Cerebellar cortex (tissue), 1 donor: ENCODE measurements around the gene TTBK1.
A peak's percentile ranks its signal among the peaks of the same experiment; 100 is the strongest.
"Not testable (repeated sequence)": the region's sequence is repeated elsewhere in the genome, so short reads cannot be mapped to it uniquely, and the experiment has no call there.

Source experiments
- DNase-seq: peaks from one replicate; pipeline ENCODE4 v3.0.0-alpha.2; 2015; ENCODE audit warnings: low spot score

TTBK1 gene

DNA sequence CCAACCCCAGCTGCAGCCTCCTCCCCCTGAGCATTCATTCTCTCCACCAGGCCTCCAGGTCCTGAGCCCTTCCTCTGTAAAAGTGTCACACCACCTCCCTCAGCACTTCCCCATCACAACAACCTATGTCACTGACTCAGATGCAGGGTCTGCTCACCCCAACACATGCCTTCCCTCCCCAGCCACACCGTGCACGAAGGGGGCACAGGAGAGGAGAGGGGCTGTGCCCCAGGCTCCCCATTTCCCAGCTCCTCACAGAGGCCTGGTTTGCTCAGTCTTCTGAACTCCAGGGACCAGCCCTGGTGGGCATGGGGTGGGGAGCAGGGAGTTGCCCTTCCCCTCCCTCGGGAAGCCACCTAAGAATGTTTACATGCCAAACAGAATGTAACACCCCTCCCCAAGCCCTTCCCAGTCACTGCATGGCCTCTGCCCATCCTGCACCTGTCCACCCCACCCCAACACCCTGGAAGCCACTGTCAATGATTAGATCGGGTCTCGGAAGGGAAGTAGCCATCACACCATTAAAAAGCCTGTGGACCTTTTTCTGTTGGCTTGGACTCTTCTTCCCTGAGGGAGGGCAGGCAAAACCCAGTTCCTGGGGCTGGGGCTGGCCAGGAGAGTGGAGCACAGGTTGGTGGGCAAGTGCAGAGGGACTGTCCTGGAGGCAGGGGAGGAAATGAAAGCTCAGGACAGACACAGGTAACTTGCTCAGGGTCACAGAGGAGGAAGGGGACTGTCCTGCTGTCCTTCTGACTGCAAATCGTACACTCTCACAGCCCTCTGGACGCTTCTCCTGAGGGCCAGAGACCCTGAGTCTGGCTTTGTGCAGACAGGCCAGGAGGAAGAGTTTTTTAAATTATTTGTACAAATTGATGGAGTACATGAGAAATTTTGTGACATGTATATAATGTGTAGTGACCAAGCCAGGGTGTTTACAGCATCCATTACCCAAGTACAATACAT, 44.7 kb downstream of the TTBK1 start:
- no peak for DNase-seq

DNA sequence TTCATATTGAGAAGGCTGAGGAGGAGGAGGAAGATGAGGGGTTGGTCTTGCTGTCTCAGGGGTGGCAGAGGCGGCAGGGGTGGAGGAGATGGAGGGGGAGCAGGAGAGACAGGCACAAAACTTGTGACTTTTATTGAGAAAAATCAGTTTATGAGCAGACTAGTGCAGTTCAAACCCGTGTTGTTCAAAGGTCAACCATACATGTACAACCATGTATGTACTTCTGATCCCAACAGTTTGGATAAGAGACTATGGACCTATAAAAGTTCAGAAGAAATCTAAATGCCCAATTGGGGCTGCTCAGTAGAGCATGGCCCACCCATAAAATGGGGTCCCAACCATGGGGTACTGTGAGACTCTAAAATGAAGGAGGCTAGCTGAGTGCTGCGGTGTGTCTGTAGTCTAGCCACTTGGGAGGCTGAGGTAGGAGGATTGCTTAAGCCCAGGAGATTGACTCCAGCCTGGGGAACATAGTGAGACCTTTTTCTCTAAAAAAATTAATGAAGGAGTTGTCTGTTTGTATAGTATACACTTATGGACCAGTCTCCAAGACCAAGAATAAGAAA, 47.1 kb downstream of the TTBK1 start:
- no peak for DNase-seq

DNA sequence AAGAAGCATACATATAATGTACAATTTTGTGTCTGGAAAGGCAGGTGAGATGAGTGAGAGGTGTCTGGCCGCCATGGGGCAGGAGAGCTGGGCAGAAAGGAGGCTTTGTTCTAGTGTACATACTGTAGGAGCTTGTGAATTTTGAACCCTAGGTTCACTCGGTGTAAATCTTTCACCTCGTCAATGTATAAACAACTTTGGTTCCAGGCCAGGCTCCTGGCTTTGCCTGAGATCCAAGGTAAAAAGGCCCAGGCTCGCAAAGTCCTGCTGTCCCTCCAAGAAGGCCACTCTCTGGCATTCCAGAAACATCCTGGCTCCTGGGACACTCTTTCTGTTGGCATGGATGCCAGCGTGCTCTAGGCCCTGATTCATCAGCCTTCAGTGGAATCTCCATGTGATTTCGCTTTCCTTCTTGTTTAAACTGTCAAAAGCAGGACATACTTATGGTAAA, 47.6 kb downstream of the TTBK1 start:
- DNase-seq = no peak

DNA sequence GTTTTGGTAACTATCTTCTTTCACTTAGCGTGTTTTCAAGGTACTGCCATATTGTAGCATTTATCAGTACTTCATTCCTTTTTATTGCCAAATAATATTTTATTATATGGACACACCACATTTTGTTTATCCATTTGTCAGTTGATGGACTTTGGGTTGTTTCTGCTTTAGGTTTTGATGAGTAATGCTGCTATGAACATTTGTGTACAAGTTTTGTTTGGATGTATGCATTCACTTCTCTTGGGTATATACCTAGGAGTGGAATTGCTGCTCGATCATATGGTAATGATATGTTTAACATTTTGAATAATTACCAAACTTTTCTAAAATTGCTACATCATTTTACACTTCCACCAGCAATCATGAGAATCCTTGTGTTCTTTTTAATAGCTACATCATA, 48.4 kb downstream of the TTBK1 start:
- no peak for DNase-seq

DNA sequence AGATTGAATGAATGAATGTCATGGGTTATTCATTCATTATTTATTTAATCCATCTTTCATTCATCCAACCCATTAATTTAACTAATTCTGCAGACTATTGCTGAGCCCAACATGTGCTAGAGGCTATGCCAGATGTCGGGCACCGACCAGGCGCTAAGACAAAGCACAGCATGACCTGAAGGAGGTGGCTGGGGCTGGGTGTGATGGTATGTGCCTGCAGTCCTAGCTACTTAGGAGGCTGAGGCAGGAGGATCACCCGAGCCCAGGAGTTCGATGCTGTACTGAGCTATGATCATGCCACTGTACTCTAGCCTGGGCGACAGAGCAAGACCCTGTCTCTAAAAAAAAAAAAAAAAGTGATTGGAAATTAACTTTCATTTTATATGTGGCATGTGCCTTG, 49.1 kb downstream of the TTBK1 start:
- DNase-seq = no peak

DNA sequence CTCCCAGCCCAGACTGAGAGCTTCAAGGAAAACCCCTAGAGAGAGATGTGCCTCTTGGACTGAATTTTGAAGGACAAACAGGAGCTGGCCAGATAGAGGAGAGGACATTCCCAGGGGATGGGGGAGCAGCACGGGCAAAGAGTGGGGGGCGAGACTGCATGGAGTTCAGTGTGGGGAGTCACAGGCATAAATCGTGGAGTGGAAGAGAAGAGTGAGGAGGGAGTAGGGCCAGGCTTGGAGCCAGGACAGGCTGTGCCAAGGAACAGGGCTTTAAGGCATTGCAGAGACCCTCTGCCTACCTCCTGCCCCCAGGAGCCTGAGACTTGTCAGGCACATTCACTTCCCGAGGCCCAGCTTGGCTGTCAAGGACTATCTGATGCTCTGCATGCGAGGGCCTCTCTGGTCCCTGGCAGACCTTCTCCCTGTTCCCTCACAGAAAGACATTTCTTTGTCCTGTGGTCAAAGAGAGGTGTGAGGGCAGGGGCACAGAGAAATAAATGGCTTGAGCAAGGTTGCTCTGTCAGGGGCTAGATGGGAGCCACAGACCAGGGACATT, 49.6 kb downstream of the TTBK1 start:
- no peak for DNase-seq

DNA sequence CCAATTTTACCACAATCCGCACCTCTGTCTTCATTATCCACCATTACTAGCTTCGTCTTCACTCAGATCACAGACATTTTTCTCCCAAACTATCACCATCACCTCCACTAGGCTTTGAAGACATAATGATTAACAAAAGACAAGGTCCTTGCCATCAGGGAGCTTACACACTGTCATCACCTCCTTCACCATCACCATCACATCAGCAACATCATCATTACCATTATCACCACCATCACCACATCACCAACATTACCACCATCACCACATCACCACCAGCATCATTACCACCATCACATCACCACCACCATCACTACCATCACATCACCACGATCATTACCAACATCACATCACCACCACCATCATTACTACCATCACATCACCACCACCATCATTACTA, 50.4 kb downstream of the TTBK1 start:
- DNase-seq = no peak

DNA sequence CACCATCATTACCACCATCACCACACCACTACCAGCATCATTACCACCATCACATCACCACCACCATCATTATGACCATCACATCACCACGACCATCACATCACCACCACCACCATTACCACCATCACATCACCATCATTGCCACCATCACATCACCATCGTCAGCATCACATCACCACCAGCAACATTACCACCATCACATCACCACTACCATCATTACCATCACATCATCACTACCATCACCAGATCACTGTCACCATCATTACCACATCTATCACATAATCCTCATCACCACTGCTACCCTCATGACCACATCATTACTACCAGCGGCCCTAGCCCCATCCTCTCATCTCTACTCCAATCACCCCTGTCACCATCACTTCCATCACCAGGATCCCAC, 51.3 kb downstream of the TTBK1 start:
- no peak for DNase-seq

DNA sequence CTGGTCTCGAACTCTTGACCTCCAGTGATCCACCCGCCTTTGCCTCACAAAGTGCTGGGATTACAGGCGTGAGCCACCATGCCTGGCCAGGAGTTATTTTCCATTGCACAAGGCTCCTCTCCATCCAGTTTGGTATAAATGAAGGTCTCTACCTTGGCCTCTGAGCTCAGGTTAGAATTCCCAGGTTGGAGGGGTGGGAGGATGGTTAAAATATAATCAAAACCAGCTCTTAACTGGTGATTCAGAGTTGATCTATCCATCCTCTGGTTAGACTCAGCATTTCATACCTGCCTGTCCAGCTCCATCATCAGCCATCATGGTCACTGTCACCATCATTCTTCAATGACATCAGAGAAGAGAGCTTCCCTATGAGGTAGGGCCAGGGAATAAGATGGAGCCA, 52.2 kb downstream of the TTBK1 start:
- DNase-seq = no peak

DNA sequence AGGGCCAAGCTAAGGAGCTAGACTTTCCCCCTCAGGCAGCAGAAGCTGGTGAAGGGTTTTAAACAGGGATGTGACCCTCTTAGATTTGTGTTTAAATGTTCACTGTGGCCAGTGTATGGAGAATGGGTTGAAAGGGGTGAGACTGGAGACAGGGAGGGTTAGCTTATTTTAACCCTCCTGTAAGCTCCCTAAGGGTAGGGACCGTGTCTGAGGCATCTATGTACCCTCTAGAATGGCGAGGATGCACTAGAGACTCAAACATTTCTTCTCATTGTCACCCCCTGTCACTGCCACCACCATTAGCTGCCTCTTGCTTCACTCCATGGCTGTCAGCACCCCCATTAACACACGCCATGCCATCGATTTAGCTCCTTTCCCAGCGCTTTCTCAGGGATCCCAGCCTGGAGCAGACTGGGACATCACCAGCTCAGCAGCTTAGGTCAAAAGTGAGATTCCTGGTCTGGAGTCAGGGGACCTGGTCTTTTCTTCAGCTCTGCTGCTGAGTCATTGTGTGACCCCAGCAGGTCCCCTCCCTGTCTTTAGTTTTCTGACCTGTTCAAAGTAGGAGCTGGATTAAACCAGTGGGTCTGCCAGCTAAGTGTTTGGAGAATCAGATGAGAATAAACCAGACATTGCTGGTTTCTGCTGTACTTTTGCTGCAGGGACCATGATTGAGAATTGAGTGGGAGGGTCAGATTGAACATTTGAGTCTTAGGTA, 53.7 kb downstream of the TTBK1 start:
- no peak for DNase-seq

DNA sequence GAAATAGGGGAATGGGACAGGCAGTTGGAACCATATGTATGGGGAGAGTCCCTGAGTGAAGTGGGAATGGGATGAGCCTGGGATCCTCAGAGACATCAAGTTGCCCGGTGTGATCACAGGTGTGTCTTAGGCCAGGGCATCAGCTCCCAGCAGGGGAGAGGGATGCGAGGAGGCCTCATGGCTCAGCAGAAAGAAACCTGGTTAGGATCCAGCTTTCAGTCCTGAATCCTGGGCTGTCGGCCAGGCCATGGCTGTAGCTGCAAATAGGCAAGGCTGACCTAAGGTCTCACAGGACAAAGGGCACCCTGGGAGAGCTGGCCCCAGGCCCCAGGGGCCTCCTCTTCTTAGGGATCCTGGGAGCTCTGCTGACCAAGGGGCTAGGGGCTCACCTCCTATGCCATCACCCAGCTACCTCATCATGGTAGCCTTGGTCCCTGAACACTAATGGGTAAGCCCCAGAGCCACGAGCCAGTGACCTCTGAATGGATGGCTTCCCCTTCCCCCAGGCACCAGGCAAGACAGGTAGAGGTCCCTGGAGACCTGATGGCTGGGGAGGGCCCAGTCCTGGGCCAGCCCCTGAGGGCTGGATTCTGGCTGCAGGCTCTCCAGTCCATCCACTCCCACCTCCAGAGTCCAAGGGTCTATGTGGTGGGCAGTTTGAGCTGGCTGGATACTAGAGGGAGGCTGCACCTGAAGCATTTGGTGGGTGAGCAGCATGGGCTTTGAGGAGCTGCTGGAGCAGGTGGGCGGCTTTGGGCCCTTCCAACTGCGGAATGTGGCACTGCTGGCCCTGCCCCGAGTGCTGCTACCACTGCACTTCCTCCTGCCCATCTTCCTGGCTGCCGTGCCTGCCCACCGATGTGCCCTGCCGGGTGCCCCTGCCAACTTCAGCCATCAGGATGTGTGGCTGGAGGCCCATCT, 54.6 kb downstream of the TTBK1 start, which contains the start of gene SLC22A7:
Gene SLC22A7, plus strand, starts transcription at position 617 of the 921 bp plus-strand sequence. Its CDS starts 99 bp downstream, at position 716.
- DNase-seq = peak; percentile 39

DNA sequence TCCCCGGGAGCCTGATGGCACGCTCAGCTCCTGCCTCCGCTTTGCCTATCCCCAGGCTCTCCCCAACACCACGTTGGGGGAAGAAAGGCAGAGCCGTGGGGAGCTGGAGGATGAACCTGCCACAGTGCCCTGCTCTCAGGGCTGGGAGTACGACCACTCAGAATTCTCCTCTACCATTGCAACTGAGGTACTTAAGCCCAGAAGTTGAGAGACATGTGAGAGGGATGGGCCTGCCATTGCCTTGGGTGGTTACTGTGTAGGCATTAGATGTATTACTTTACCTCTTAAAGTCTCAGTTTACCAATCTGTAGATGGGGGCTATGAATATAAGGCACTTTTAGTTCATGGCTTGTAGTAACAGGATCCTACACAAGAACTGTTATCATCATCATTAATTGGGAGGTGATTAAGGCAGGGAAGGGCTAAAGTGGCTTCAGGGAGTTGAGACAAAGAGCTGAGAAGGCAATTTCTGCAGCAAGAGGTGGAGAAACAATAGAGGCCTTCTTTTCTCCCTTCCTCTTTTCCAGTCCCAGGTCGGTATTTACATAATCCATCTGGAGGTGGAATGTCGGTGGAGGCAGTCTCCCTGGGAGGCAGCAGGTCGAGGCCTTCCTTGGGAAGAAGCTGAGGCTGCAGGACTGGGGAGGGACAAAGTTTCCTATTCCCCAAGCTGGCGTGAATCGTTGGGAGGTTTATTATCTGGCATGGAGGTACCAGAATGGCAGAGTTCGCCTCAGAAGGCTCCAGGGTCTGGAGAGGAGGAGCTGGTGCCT, 55.5 kb downstream of the TTBK1 start:
- DNase-seq = no peak

DNA sequence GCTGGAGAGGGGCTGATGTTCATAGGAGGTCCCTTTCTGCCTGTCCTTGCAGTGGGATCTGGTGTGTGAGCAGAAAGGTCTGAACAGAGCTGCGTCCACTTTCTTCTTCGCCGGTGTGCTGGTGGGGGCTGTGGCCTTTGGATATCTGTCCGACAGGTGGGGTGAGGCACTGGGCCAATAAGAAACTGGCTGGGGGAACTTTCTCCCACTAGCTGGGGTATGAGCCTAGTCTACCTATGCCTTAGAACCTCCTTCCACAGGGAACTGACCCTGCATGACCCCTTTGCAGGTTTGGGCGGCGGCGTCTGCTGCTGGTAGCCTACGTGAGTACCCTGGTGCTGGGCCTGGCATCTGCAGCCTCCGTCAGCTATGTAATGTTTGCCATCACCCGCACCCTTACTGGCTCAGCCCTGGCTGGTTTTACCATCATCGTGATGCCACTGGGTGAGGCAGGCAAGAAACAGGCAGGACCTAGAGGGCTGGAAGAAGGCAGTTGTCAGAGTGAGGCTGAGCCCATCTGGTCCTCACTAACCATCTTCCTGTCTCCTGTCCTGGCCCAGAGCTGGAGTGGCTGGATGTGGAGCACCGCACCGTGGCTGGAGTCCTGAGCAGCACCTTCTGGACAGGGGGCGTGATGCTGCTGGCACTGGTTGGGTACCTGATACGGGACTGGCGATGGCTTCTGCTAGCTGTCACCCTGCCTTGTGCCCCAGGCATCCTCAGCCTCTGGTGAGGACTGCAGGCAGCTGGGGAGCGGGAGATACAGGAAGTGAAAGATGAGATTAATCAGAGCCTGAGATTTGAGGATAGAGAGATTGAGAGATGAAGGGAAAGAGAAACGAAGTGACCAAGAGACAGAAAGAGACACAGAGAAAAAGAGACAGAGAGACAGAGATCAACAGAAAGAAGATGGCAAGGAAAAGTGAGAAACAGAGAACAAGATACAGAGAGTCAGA, 56.3 kb downstream of the TTBK1 start:
- no peak for DNase-seq

DNA sequence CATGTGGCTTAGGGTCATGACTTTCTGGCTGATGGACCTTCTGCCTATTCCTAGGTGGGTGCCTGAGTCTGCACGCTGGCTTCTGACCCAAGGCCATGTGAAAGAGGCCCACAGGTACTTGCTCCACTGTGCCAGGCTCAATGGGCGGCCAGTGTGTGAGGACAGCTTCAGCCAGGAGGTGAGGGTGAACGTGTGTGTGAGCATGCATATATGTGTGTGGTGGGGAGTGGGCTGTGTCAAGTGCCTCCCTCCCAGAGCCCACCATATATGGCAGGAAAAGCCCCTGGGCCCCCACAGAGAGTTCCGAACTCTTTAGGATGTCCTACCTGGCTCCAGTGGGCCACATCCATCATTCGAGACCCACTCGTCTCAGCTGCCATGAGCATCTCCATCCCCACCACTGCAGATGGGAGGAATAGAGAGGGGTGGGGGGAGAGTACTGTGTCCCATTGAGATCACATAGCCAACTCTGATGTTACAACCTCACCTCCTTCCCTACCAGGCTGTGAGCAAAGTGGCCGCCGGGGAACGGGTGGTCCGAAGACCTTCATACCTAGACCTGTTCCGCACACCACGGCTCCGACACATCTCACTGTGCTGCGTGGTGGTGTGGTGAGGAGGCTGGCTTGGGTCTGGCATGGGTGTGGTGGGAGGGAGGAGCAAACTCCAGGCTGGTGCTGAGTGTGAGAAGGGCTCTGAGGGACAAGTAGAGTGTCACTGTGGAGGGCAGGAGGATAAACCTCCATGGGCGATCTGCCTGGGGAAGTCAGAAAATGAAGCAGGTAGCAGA, 58.0 kb downstream of the TTBK1 start:
- no peak for DNase-seq

DNA sequence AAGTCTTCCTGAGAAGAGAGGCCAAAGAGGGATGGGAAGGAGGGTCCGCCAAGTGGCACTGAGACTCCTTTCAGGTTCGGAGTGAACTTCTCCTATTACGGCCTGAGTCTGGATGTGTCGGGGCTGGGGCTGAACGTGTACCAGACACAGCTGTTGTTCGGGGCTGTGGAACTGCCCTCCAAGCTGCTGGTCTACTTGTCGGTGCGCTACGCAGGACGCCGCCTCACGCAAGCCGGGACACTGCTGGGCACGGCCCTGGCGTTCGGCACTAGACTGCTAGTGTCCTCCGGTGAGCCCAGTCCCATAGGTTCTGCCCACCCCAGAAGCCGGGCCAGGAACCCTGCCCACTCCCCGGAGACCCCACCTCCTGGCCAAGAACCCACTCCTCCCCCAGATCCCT, 58.8 kb downstream of the TTBK1 start:
- DNase-seq = no peak

DNA sequence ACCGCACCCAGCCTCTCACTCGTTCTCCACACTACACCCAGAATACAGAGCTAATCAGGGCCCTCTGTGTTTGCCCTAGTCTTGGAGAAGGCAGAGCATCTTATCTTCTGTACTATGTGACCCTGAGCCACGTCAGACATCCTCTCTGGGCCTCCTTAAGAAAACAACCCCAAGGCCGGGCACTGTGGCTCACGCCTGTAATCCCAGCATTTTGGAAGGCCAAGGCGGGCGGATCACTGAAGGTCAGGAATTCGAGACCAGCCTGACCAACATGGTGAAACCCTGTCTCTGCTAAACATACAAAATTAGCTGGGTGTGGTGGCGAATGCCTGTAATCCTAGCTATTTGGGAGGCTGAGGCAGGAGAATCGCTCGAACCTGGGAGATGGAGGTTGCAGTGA, 59.7 kb downstream of the TTBK1 start:
- not testable (repeated sequence) for DNase-seq

DNA sequence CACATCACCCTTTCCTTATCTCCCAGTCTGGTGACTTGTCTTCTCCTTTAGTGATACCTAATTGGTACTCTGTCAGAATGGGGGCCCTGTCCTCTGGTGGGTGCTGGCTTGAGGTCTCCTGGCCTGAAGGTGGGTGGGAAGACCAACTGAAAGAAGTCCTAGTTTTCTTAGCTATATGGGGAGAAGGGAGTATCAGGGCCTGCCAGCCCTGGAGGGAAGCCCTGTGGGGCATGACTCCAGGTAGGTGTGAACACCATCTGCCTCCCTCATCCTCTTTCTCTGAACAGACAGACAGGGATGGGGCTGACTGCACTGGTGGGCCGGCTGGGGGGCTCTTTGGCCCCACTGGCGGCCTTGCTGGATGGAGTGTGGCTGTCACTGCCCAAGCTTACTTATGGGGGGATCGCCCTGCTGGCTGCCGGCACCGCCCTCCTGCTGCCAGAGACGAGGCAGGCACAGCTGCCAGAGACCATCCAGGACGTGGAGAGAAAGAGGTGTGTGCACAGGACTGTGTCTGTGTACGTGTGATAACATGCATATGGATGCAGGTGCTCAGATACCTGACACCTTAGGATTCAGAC, 60.6 kb downstream of the TTBK1 start:
- DNase-seq = no peak

DNA sequence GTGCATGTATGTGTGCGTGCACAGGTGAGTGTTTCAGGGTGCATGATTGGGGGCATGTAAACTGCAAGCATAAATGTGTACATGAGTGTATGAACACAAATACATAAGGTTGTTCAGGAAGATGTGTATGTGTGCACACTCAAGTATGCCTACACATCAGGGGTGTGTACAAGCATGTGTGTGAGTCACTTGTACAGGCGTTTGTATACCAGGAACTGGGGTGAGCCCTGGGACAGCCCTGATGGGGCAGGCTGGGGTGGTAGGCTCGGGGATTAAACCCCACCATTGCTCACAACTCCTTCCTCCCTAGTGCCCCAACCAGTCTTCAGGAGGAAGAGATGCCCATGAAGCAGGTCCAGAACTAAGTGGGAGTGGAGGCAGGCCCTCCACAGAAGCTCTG, 61.1 kb downstream of the TTBK1 start:
- DNase-seq = no peak
